HG02623 (cell line): ENCODE data around the gene CSTPP1.

Experiments used
- ATAC-seq: cut with Tn5 transposase; IDR thresholded peaks from one replicate; pipeline ENCODE4 v1.9.1; 2021; ENCODE audit warnings: moderate library complexity; ENCODE audit not compliant: unreplicated experiment

CSTPP1 gene

DNA sequence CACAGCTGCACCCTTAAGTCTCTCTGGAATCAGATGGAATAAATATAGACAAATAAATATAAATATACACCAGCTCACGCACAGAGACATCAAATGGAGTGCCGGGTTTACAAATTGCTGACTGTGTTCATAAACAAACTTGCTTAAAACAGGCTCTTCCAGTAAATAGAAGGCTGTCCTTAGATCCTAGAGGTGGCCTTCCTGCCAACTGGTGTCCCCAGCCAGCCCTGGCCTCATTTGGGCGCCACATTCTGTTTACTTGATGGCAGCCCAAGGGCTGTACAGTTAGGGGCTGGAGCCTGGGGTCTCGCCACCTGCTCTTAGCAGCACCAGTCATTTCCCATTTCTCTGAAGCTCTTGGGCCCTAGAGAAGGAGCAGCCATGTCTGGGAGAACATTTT lies 219.3 kb downstream of the CSTPP1 start:
- no peak for ATAC-seq

DNA sequence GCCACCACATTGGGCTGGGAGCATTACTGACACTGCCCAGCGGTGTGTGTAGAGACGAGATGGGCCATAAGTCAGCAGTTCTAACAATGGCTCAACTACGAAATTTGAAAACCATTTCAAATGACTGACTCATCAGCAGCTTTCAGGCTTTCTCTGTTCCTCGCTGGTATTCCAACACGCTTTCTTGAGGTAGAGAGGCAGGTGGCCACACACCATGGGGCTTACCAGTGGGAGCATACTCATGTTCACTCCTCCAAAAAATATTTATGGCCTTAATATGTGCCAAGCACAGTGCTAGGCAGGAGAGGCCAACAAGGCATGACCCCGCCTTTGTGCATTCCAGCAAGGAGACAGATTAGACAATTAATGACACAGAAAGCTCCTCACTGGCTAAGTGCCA lies 219.8 kb downstream of the CSTPP1 start:
- no peak for ATAC-seq

DNA sequence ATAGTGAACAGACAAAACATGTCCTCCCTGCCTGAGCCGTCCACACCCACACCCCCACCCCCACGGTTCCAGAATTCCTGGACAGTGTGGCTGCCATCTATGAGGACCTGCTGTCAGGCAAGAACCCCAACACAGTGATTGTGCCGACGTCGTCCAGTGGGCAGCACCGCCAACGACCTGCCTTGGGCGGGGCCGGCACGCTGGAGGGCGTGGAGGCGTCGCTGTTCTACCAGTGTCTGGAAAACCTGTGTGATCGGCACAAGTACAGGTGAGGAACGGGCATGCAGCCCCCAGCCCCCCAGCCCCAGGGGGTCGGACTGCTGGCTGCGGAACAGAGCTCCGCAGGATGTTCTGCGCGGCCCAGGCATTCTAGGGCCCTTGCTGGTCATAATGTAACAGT lies 220.4 kb downstream of the CSTPP1 start:
- ATAC-seq: no peak

DNA sequence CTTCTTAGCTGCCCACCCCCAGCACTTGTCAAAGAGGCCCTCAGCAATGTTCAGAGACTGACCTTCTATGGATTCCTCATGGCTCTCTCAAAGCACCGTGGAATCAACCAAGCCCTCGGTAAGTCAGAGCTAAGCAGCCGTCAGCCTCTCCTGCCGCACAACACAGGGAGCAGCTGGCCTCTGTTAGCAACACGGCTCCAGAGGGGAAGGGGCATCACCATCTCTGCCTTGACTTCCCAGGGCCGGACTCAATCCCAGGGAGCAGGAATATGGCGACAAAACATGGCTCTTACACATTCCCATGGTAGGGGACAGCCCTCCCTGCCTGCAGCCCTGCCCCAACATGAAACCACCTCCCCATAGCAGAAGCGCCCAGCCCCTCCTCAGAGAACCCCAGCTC lies 221.2 kb downstream of the CSTPP1 start:
- no peak for ATAC-seq

DNA sequence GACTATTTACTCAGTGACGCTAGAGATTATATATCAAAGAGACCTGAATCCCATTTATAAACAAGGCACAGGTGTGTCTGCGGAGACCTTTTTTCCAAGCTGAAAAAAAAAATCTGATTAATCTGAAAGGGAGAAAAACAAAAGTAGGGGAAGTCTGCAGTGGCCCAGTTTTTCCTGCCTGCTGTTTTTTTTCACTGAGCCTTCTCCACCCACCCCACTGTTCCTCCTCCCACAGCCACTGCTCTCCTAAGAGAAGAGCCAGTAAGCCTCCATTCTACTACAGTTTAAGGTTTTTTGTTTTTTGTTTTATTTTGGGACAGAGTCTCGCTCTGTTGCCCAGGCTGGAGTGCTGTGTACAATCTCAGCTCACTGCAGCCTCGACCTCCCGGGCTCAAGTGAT lies 221.7 kb downstream of the CSTPP1 start:
- ATAC-seq: no peak

DNA sequence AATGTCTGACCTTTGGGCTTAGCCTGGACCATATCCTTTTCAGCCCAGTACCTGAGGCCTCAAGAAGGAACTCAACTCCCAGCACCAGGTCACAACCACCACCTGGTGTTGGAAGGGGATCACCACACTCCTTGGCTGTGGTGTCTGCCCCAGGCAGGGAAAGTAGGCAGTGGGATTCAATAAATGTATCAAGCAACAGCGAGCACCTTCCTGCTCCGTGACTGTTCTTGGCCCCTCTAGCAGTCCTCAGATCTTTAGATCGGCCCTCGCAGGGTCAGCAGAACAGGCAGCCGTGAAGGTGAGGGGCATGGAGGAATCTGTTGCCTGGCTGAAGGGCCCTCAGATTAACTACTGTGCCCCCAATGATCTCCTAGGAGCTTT lies 224.2 kb downstream of the CSTPP1 start:
- no peak for ATAC-seq

DNA sequence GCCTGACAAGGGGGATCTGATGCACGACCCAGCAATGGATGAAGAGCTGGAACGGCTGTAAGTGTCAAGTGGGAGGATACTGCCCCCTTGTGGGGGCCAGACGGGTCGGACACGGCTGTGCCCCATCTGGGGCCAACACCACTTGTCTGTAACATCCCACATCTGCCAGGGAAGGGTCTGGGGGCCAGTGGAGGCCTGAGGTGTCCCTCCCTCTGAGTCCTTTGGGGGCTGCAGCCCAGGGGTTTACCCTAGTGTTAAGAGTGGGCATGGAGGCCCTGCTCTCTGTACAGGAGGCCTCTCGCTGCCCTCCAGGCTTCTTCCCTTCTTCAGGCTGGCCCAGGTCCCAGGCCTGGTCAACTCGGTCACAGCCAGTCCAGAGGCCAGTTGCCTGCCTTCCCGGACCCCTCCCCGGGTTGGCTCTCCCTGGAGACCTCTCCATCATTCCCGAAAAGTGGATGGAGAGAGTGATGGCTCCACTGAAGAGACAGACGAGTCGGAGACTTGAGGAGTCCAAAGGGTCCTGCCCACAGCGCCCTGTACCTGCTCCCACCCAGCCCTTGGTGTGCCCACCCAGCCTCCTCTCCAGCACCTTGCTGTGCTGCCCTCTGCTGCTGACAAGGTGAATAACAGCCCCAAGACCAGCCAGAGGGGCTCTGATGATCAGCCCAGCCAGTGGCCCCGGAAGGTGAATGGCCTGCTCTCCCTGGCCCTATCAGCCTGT lies 224.7 kb downstream of the CSTPP1 start:
- ATAC-seq: no peak

DNA sequence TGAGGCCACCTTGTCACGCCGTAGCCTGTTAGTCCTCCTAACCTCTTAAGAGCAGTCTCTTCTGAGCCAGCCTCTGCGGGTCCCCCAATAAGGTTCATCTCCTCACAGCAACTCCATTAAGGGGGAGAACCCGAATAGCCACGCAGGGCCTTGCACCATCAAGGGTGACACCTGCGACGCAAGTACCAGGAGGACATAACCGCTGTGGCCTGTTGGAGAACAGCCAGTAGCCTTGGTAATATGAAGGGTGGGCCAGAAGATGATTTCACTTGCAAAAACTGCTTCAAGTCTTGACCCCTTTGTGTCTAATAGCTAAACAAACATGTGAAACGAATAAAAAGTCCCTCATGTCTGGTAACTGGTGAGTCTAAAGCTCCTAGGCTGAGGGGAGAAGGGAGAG lies 225.3 kb downstream of the CSTPP1 start:
- ATAC-seq: no peak

DNA sequence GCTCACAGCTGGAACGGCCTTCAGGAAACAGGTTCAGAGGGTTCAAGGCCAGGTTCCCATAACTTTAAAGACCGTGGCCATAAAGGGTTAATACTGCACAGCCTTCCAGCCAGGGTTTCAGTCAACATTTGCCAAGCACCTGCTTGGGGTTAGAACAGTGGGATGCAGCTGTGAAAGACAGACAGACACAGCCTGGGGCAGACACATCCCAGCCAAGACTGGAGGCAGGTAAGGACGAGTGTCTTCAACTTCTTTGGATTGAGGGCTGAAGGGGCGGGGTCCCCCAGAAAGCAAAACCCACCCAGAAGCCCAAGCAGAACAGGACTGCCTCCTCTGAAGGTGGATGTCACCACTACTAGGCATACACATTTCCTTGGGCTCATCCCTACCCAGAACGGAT lies 225.9 kb downstream of the CSTPP1 start:
- ATAC-seq: no peak

DNA sequence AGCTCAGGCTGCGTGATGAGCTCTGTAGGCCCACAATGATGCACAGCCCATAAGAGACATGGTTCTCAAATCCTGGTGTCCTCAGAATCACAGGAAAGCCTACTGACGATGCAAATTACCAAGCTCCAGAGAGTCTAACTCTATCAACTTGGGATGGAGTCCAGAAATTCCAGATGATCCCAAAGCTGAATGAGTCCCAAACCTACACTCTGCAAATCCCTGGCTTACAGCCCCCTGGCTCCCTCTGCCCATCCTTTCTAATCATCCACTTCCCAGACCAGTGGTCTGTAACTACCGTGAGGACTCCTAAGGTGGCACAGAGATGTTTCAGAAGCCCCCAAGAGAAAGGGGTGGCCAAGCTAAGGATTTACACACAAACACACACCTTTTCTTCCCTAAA lies 226.6 kb downstream of the CSTPP1 start:
- ATAC-seq: no peak

DNA sequence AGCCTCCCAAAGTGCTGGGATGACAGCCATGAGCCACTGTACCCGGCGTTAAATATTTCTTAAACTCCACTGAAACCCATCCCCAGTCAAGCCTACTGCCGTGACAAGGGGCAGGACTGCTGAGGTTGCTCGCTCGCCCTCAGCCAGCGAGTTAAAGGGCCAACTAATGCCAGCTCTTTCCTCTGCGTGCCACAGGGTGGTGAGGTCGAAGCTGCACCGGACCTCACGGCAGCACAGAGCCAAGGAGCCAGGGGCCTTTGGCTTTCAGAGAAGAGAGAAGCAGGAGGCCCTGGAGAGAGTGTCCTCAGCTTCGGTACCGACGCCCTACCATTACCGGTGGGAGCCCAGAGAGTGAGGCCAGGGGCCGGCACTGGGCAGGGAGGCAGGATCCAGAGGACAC lies 227.3 kb downstream of the CSTPP1 start:
- ATAC-seq: no peak

DNA sequence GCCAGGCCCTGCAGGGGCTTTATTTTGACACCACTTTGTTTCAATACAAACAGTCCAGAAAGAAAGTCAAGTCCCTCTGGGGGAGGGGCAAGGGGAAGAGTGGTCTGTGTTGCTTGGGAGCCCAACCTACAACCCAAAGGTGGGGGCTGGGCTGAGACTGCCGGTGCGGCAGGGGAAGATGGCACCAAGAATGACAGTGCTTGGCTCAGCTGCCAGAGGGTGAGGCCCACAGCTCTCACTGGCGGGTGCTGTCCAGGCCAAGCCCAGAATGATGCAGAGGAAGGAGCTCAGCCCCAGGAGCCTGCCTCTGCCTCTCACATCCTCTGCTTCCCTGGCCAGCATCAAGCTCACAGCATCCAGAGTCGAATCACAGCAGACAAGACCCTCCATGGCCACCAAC lies 227.8 kb downstream of the CSTPP1 start:
- ATAC-seq: no peak

DNA sequence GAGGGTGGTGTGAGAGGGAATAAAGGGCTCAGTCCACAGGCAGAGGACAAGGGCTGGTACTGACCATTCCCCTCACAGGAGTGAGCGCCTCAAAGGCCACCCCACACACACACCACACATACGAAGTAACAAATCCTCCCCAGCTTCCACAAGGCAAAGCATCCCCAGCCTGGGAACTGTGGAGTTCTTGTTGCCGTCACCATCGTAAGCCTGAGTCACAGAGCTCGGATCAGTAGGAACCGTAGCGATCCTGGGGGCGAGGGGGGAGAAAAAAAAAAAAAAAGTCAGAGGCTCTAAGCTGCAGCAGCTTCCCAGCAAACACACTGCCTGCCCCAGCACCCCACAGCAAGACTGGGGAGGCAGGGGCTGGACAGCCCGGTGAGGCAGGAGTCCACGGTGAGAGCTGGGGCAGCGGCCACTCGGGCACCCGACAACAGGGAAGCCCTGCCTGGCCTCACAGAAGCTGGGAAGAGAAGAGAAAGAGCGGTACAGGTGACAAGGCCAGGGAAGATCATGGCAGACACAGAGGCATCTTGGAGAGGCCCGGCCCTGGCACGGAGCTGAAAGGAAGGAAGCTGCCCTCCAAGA lies 228.8 kb downstream of the CSTPP1 start:
- no peak for ATAC-seq

DNA sequence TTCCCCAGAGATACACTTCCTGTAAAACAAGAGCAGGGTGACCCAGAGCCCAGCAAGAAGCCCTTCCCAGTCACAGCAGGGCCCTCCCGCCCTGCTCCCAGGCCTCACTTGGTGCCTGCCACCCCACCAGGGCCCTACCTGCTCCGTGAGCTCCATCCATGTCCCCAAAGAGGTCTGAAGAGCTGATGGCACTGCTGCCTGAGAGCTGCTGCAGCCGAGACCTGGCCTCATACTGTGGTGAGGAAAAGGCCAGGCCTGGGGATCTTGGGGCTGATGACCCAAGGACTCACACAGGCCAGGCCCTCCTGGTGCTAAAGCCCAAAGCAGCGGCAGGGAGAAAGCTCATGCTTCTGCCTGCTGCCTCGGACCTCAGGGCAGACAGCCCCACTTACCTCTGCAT lies 229.8 kb downstream of the CSTPP1 start:
- no peak for ATAC-seq

DNA sequence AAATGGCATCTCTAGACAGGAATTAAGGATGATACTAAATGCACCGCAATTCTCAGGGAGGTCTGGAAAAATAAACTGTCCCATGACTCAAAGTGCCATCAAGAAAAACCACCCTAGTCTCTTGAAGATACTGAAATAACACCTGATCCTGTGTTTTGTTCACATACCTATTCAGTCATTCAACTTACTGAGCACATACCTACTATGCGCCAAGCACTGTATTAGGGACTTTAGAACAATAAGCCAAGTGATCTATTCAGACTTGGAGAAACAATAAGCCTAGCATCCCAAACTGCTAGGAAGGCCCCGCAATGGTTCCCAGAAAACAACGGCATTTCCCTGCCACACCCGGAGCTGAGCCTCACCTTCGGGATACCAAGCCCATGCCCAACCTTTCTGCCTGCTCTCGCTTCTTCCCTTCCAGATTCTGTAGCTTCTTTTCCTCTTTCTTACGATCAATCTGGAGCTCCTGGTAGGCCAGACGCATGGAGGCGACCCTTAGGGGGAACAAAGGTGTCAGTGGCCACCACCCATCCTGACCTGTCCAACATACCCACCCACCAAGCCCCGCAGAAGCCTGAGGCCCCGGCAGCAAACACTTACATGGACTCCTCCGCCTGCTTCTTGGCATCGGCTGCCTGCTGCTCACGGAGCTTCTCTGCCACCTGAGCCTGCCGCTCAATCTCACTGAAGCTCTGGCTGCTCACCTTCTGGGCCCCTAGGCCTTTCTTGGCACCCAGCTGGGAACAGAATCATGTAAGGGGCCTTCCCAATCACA lies 234.7 kb downstream of the CSTPP1 start:
- ATAC-seq: no peak

DNA sequence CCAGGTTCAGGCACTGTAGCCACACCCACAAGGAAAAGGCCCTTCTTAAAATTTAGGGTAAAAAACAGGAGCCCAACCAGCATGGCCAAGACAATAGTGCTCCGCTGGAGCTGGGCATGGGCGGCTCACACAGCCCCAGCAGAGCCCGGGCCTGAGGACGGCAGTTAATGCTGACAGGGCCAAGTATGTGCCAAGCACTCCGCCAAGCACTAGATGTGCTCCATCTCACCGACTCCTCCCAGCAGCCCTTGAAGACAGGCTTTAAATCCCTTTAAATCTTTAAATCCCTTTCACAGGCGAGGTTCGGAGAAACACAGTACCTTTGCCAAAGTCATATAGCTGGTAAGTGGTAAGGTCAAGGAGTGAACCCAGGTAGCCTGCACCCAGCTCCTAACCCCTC lies 235.3 kb downstream of the CSTPP1 start:
- no peak for ATAC-seq

DNA sequence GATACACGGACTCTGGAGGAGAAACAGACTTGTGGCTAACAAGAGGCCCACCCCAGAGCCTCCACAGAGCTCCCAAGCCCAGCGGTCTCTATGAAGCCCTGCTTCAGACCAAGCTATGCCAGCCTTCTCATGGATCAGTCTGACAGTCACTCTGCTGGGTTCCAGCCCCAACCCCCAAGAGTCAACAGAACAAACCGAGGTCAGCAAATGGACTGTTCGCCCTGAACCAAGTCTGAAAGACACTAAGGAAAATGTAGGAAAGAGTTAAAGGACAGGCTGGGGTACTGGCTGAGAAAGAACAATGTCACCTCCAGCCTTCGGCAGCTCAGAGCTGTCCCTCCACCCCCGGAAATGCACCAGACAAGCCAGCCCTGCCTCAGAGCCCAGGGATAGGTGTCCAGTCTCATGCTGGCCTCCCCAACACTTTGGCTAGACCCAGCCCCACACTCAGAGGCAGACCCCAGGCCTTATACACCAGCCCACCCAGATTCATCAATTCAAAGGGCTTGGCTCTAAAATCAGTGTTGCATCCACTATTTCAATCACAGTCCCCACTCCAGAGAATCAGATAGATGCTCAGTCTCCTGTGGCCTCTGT lies 236.3 kb downstream of the CSTPP1 start:
- ATAC-seq: no peak

DNA sequence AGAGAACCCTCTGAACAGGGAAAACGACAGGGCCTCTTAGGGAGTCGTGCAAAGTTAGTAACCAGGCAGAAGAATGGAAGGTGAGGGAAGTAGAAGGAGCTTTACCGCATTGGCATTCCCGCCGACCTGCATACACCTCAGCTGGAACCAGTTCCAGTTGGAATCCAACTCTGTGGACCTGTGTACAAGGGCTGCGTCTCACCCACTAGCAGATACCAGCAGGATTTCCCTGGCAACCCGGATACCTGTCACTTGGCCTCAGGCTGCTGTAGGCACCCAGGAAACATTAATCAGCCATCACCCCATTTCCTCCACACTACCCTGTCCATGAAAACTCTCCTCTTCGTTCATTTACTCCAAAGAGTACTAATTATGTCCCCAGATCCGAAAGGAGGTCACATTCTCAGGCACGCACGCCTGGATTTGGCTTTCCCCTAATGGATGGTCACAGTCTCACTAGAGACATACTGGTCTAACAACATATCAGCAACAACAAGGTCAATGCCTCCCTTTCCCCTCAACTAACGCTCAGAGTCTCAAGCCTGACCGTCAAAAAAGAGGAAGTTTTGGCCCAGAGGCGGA lies 239.3 kb downstream of the CSTPP1 start:
- ATAC-seq: no peak

DNA sequence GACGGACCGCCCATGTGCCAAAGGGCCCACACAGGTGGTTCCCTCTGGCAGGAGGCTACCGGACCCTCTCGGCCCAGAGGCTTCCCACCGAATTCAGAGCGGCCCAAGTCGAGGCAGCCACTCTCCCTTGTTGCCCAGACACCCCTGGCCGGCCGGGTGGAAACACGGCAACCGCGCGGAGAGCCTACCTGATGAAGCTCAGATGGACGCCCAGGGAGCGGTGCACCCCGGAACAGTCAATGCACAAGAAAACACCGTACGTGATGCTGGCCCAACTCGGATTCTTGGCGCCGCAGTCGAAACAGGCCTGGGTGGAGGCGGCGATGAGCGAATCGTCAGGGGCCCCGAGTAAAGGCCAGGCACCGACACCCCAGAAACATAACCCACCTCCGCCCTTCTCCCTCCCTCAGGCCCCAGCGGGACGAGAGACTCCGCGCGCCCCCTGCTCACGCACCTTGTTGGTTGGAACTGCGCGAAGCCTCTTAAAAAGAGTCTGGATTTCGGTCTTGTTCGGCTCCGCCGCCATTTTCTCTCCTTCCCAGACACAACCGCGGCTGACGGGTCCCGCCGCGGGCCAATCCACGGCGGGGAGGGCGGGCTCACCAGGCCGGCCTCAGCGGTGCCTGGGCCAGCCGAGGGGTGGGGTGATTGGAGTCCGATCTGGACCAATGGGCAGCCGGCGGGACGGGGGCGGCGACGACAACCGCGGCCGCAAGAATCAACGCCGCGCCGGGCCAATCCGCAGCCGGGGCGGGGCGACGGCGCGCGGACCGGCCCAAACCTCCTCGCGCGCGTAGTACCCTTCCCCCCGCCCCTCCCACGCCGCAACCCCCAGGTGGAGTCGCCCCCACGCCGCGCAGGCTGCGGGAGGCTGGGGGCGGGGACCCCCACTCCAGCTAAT lies 240.0 kb downstream of the CSTPP1 start, which contains the start of gene ARFGAP2:
ARFGAP2 (minus strand) TSS at position 552 of the 901 bp plus-strand sequence; CDS start at position 526, 26 bp downstream.
- ATAC-seq: peak; percentile 91

DNA sequence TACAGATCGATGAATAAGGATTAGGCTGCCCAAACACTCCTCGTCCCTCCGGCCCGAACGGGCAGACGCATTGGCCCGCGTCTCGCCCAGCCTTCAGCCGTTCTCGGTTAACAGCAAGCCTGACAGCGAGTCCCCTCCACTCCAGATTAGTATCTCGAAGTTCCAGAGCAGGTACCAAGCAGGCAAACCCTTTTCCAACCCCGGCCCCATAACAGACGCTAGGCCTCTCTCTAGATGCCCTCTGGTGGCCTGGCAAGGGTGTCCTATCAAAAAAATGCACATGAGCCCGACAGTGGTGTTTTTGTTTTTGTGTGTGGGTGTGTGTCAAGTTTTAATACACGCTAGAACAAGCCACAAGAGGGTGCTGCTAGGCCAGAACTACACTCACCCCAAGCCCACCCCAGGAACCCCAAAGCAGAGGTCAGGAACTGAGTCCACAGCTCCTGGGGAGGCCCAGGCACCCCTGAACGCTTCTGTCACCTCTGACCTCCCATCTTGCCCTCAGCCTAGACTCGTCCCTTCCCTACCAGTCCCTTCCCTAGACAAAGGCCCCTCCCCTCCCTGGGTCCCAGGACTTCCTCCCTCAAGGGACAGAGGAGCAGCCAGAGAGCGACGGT lies 240.8 kb downstream of the CSTPP1 start:
- peak; percentile 32 for ATAC-seq
